Activated naive CD4-positive, alpha-beta T cell treated with anti-CD3 and anti-CD28 coated beads, Interleukin-2, amount 10 ng/mL, durations not matched to agents 7 days and 5 days (primary cell): ENCODE measurements around the gene GCH1.
A peak's percentile ranks its signal among the peaks of the same experiment; 100 is the strongest.

Experiments
- CTCF ChIA-PET: fragments of 350-600 bp; sonication (Branson Sonifier 250); formaldehyde crosslinking; loops from one replicate; lab custom pipeline; 2021; ENCODE audit warnings: antibody characterized with exemption; lab: Charles Lee
- DNase-seq: peaks from one replicate; pipeline ENCODE4 v3.0.0-alpha.2; 2020
- H3K27ac Mint-ChIP-seq: one replicate; pipeline ENCODE4 v1.8.0; 2021; ENCODE audit warnings: mild to moderate bottlenecking, moderate library complexity, mixed read lengths
- H3K27me3 Mint-ChIP-seq: one replicate; pipeline ENCODE4 v1.8.0; 2021; ENCODE audit warnings: mild to moderate bottlenecking, mixed read lengths
- H3K36me3 Mint-ChIP-seq: one replicate; pipeline ENCODE4 v1.8.0; 2021; ENCODE audit warnings: mixed read lengths
- H3K4me1 Mint-ChIP-seq: one replicate; pipeline ENCODE4 v1.8.0; 2021; ENCODE audit warnings: mixed read lengths
- H3K4me3 Mint-ChIP-seq: one replicate; pipeline ENCODE4 v1.8.0; 2021; ENCODE audit warnings: mild to moderate bottlenecking, moderate library complexity, mixed read lengths
- H3K9me3 Mint-ChIP-seq: one replicate; pipeline ENCODE4 v1.8.0; 2021; ENCODE audit warnings: mixed read lengths

GCH1 gene

DNA sequence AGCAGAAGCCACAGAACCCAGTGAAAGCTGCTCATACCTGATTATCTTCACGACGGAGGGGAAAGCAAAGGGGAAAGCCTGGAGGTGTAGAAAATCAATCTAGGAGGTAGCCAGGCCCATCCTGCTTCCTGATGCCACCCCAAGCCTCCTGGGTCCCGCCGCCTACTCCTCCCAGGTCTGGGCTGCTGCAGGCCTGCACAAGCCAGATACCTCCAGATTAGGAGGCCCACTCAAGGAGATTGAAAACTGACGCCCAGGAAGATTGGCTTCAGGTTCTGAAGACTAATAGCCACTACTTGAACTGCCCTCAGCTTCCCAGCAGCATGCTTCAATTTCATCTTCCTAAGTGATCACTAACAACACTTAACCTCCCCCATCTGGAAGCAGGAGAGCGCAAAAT, 87.1 kb downstream of the GCH1 start:
- CTCF ChIA-PET, result no interaction called here
- H3K9me3 Mint-ChIP-seq, result no peaks in the 10 kb centered on the region
- no peak for DNase-seq
- H3K27me3 Mint-ChIP-seq, result peaks cover 37% of the 10 kb centered on the region
- no peak overlapping the region for H3K4me3 Mint-ChIP-seq
- no peak overlapping the region for H3K27ac Mint-ChIP-seq
- no peaks in the 10 kb centered on the region for H3K36me3 Mint-ChIP-seq
- H3K4me1 Mint-ChIP-seq, result no peaks in the 10 kb centered on the region

DNA sequence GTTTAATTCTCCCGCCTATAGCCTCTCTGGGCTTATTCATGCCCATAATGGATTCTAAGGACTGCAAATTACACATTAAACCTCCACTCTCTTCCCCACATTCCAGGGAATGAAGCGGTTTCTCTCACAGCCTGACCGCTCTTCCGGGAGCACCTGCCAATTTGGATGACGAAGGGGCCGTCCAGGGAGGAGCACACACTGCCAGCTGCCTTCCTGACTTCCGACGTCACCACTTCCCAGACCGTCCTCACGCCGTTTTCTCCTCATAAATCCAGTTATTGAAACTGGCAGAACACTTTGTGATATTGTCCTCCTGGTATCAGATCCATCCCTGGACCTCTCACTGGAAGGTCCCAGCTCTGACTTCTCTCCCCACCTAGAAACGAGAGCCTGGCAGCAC, 87.6 kb downstream of the GCH1 start:
- H3K36me3 Mint-ChIP-seq, result no peaks in the 10 kb centered on the region
- CTCF ChIA-PET, result interaction anchor here (1.0 kb wide), 1 partner anchor 11 kb away, joined by 3 read pairs; no protein-coding TSS in a partner anchor
- H3K27me3 Mint-ChIP-seq, result peaks cover 35% of the 10 kb centered on the region
- H3K9me3 Mint-ChIP-seq, result no peaks in the 10 kb centered on the region
- H3K27ac Mint-ChIP-seq, result no peak overlapping the region
- no peak for DNase-seq
- H3K4me1 Mint-ChIP-seq, result no peaks in the 10 kb centered on the region
- no peak overlapping the region for H3K4me3 Mint-ChIP-seq

DNA sequence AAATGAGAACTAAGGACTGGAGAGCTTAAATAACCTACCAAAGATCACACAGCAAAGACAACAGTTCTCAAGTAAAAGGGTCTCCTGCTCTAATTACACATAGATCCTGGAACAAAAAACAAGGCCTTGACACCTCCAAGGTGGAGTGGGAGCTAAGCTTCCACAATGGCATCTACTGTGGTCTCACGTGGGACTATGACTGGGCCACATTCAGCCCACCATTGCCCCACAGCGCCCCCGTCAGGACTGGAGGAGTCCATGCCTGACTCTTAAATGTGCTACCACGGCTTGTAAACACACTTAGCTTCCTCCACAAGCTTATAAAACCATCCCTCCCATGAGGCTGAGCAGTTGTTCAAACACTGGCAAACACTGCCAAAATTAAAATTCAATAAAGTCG, 88.5 kb downstream of the GCH1 start:
- peaks cover 28% of the 10 kb centered on the region for H3K27me3 Mint-ChIP-seq
- H3K27ac Mint-ChIP-seq, result no peak overlapping the region
- no peaks in the 10 kb centered on the region for H3K9me3 Mint-ChIP-seq
- H3K4me1 Mint-ChIP-seq, result no peaks in the 10 kb centered on the region
- CTCF ChIA-PET, result interaction anchor here (1.0 to 1.7 kb wide), 3 partner anchors 12 to 72 kb away, joined by 3 read pairs; no protein-coding TSS in a partner anchor
- DNase-seq, result peak; percentile 28
- no peak overlapping the region for H3K4me3 Mint-ChIP-seq
- no peaks in the 10 kb centered on the region for H3K36me3 Mint-ChIP-seq

DNA sequence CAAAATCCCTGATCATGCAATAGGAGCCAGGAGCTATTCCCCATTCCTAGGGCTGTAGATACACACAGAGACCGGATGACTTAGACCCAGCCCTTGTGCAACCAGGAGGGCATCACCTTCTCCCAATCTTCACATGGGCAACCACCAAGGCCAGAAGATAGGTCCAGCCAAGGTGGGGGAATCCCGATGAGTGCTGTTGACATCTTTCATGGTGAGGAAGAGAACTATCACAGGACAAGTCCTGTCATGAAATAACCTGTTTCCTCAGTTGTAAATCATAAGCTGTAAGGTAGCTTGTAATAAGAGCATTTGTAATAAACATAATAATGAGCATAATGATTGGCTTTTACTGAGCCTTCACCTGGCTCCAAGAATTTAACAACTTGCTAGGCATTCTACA, 89.5 kb downstream of the GCH1 start:
- Mint-ChIP-seq H3K4me3 (no peak overlapping the region), H3K27me3 (peaks cover 24% of the 10 kb centered on the region), H3K9me3 (no peaks in the 10 kb centered on the region), H3K36me3 (no peaks in the 10 kb centered on the region), H3K4me1 (no peaks in the 10 kb centered on the region), H3K27ac (no peak overlapping the region)
- CTCF ChIA-PET, result interaction anchor here (1.0 to 1.7 kb wide), 2 partner anchors 16 to 73 kb away, joined by 3 read pairs; no protein-coding TSS in a partner anchor
- DNase-seq, result no peak

DNA sequence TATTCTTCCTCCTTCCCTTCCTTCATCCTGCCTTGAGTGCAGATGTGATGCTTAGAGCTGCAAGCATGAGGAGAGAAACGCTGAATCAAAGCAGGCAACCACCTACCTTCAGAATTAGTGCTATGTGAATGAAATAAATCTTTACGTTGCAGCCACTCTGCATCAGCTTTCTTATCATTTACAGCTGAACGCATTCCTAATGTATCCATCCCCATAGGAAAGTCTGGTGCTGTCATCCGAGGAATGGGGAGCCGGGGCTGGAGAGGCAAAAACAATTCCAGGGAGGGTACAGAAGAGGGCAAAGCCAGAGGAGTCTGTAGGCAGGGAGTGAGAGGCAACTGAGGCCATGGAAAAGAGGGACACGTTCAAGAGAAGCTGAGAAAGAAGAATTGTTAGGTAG, 90.0 kb downstream of the GCH1 start:
- Mint-ChIP-seq H3K9me3 (no peaks in the 10 kb centered on the region), H3K27ac (no peak overlapping the region), H3K36me3 (no peaks in the 10 kb centered on the region), H3K27me3 (peaks cover 28% of the 10 kb centered on the region), H3K4me1 (no peaks in the 10 kb centered on the region), H3K4me3 (no peak overlapping the region)
- CTCF ChIA-PET, result interaction anchor here (1.7 kb wide), 1 partner anchor 16 kb away, joined by 3 read pairs; no protein-coding TSS in a partner anchor
- DNase-seq, result no peak

DNA sequence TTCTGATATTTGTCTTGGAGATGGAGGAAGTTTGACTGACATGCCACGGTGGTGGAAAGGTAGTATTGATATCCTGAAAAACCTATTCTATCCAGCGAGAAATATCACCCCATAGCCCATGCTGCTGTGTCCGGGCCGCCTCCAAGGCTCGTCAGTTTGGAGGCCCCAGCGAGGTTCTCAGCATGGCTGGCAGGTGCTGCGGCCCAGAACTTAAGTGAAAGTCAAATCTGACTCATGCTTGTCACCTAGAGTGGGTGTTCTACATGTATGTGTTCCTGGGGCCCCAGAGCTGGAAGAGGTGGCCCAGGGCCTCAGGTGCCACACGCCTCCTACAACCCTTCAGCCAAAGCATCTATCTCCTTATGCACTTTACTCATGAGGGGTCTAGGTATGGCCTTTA, 92.9 kb downstream of the GCH1 start:
- Mint-ChIP-seq H3K9me3 (no peaks in the 10 kb centered on the region), H3K4me3 (no peak overlapping the region), H3K36me3 (no peaks in the 10 kb centered on the region), H3K27me3 (peaks cover 38% of the 10 kb centered on the region), H3K27ac (no peak overlapping the region), H3K4me1 (peaks cover 4% of the 10 kb centered on the region)
- no peak for DNase-seq
- CTCF ChIA-PET, result no interaction called here

DNA sequence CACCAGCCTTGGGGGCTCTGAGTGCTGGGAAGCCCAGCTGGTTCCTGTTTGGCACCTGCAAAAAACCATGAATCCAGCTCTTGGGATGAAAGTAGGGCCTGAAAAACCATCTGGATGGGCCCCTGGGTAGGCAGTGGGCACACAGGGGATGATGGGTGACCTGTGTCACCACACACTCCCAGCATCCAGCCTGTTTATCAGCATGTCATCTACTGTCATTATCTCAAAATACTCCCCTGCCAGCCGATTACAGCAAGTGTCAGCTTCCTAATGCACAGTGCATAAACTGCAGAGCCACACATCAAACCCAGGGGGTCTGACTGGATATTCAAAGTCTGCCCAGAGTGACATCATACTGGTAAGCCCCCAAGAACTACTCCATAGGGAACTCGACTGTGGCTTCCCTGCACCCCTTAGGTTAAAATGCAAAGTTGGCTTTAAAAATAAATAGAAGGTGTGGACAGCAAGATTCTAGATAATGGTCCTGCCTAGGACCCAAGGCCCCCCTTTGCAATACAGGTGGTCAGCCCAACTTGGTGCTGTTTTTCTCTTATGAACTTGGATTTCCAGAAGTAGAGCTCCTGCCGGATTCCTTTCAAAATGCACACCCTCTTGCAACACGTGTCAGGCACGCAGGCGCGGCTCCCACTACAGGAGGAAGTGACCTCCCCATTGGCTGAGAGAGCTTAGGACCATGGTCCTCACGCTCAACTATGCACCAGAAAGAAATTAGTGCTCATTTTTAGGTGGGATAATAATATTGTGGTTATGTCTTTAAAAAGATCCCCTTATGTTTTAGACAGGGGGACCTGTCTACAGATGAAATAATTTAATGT, 94.1 kb downstream of the GCH1 start:
- Mint-ChIP-seq H3K4me3 (no peak overlapping the region), H3K9me3 (no peaks in the 10 kb centered on the region)
- CTCF ChIA-PET, result interaction anchor here (1.0 to 6.7 kb wide), 4 partner anchors 8 to 243 kb away, joined by 3 to 62 read pairs (median 26); partner anchors contain the start of gene SAMD4A

DNA sequence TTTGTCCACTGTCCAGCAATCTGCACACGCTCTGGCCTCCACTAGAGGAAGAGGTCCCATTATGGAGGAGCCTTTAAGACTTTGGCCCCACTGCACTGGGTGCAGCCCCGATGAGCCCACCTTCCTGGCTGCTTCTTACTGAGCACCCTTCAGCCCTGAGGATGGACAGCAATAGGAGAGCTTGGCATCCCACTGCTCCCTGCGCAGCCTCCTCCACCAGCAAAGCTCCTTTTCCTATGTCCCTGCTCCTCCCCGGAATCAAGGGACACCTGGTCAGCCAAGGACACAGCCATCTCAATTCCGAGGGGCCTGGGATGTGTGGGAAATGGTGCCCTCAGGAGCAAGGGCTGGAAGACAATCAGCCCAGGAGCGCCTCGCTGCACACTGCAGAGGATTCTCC, 94.7 kb downstream of the GCH1 start:
- Mint-ChIP-seq H3K27ac (no peak overlapping the region), H3K27me3 (peaks cover 50% of the 10 kb centered on the region), H3K9me3 (no peaks in the 10 kb centered on the region), H3K4me3 (no peak overlapping the region), H3K4me1 (peaks cover 4% of the 10 kb centered on the region), H3K36me3 (no peaks in the 10 kb centered on the region)
- CTCF ChIA-PET, result interaction anchor here (0.6 to 6.7 kb wide), 5 partner anchors 9 to 243 kb away, joined by 3 to 62 read pairs (median 4); partner anchors contain the start of gene SAMD4A
- DNase-seq, result no peak

More for the DNA sequence above, 94.1 kb downstream of the GCH1 start:
- Mint-ChIP-seq H3K27ac (no peak overlapping the region), H3K36me3 (no peaks in the 10 kb centered on the region), H3K27me3 (peaks cover 48% of the 10 kb centered on the region), H3K4me1 (peaks cover 4% of the 10 kb centered on the region)
- no peak for DNase-seq

DNA sequence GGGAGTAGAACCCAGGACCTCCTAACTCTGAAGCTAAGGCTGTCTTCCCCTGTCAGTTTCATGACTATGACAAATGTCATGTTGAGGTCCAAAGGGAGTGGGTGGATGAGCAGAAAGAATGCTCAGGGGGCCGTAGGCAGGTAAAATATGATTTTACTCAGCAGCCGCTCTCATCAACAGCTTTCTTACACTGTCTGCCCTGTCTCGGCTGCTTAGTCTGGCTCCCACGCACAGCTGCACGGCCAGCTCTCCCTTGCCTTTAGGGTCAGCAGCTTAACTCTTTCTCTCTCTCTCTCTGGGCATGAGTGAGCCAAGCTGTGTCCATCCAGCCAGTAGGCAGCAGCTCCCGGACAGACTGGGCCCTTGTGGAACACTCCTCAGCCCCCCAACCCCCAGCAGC, 95.2 kb downstream of the GCH1 start:
- Mint-ChIP-seq H3K9me3 (no peaks in the 10 kb centered on the region), H3K27me3 (peaks cover 52% of the 10 kb centered on the region), H3K4me1 (peaks cover 4% of the 10 kb centered on the region), H3K36me3 (no peaks in the 10 kb centered on the region), H3K4me3 (no peak overlapping the region), H3K27ac (no peak overlapping the region)
- no peak for DNase-seq
- CTCF ChIA-PET, result interaction anchor here (0.6 to 6.7 kb wide), 6 partner anchors 9 to 385 kb away, joined by 3 to 62 read pairs (median 4); partner anchors contain the start of gene SAMD4A

DNA sequence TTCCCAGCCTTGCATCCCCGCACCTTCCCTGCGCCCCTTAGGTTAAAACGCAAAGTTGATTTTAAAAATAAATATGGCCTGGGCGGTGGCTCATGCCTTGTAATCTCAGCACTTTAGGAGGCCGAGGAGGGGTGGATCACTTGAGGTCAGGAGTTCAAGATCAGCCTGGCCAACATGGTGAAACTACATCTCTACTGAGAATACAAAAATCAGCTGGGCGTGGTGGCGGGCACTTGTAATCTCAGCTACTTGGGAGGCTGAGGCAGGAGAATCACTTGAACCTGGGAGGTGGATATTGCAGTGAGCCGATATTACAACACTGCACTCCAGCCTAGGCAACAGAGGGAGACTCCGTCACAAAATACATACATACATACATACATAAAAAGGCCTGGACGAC, 96.0 kb downstream of the GCH1 start:
- Mint-ChIP-seq H3K4me1 (peaks cover 4% of the 10 kb centered on the region), H3K9me3 (no peaks in the 10 kb centered on the region), H3K27me3 (peaks cover 54% of the 10 kb centered on the region), H3K27ac (no peak overlapping the region), H3K4me3 (no peak overlapping the region), H3K36me3 (no peaks in the 10 kb centered on the region)
- DNase-seq, result no peak
- CTCF ChIA-PET, result interaction anchor here (0.6 to 6.7 kb wide), 14 partner anchors 10 to 1917 kb away, joined by 3 to 62 read pairs (median 5); partner anchors contain the start of gene SAMD4A

DNA sequence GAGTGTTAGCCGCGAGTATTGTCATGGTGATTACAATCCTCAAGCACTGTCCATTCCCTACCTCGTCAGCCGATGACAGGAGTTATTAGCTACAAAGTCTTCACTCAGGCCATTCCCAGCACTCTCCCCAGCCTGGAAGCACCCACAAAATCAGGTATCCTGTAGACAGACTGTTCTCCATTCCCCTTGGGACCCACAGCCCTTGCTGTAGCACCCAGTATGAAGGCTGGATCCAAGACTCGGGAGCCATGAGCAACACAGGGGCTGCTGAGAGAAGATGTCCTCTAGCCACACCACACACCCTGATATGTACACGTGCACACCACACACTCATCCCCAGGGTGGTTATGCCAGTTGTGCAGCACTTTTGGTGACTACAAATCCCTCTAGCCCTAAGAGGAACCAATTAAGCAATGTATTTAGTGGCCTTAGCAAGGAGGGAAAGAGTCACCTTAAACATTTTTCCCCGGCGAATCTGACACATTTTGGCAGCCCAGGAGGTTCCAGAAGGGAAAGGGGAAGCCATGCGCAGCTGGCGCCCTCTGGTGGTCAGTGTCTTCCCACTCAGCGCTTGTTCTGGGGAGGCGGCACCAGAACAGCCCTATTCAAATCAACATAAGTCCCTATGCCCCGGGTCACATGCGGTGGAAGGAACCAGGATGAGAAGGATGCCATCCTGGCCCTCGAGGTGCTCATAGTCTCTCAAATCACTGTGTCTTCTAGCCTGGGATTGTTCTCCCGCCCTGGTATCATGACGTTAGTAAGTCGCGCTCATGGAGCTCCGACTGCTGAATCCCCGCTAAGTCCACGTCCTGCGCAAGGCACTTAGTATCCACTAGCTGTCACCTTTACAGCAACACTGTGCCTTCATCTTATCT, 96.9 kb downstream of the GCH1 start:
- peak; percentile 85 for DNase-seq
- CTCF ChIA-PET, result interaction anchor here (0.6 to 6.7 kb wide), 17 partner anchors 9 to 1916 kb away, joined by 3 to 62 read pairs (median 4); partner anchors contain the start of gene SAMD4A
- H3K4me1 Mint-ChIP-seq, result peaks cover 4% of the 10 kb centered on the region
- H3K4me3 Mint-ChIP-seq, result no peak overlapping the region
- H3K9me3 Mint-ChIP-seq, result no peaks in the 10 kb centered on the region
- H3K36me3 Mint-ChIP-seq, result no peaks in the 10 kb centered on the region
- H3K27ac Mint-ChIP-seq, result no peak overlapping the region
- H3K27me3 Mint-ChIP-seq, result peaks cover 56% of the 10 kb centered on the region

DNA sequence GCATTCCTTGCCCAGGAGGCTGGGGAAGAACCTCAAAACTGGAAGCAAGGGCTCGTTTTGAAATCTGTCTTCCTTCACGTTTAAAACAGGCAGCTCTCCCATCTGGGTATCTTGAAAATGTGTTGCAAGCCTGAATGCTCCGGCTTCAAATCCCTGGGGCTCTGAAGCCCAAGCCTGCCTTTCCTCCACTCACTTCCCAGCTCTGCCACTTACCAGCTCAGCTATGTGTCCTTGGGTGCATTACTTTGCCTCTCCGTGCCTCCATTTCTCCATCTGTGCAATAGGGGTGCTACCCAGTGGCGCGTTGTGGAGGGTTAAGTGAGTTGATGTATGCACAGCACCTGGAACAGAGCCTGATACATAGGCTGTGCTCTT, 97.6 kb downstream of the GCH1 start:
- Mint-ChIP-seq H3K4me1 (peaks cover 4% of the 10 kb centered on the region), H3K27me3 (peaks cover 62% of the 10 kb centered on the region), H3K27ac (no peak overlapping the region), H3K4me3 (no peak overlapping the region), H3K9me3 (no peaks in the 10 kb centered on the region), H3K36me3 (no peaks in the 10 kb centered on the region)
- DNase-seq, result no peak
- CTCF ChIA-PET, result interaction anchor here (0.7 to 6.7 kb wide), 10 partner anchors 12 to 1267 kb away, joined by 3 to 62 read pairs (median 4); partner anchors contain the start of gene SAMD4A

DNA sequence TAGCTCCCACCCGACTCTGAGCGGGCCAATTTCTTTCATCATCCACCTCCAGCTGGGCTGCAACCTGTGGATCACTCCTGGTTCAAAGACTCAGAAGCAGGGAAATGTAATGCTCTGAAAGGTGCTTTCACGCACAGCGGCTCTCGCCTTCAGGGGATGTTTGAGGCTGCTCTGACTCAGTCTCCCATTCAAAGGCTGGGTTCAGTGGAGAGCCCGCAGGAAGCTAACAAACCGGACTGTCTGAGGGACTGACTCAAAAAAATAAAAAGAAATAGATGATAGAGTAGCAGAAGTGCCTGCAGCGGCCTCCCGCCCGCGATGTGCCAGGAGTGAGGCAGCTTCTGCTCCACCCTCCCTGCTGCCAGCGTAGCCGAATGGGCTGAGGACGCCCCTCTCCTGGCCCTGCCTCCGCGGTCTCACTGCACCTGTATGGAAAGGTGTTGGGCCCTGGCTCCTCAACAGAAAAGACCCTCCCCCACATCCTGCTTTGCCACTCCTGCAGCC, 98.0 kb downstream of the GCH1 start:
- DNase-seq, result no peak
- Mint-ChIP-seq H3K27ac (no peak overlapping the region), H3K4me3 (no peak overlapping the region), H3K4me1 (peaks cover 4% of the 10 kb centered on the region), H3K9me3 (no peaks in the 10 kb centered on the region), H3K27me3 (peaks cover 67% of the 10 kb centered on the region), H3K36me3 (no peaks in the 10 kb centered on the region)
- CTCF ChIA-PET, result interaction anchor here (0.7 to 6.7 kb wide), 10 partner anchors 11 to 1266 kb away, joined by 3 to 62 read pairs (median 4); partner anchors contain the start of gene SAMD4A
